T-helper 1 cell (primary cell): ENCODE data around the gene OR8B12.
A peak's percentile ranks its signal among the peaks of the same experiment; 100 is the strongest.

Experiments
- DNase-seq, 5 donors: peaks; one replicate each; pipeline ENCODE4 v3.0.0-alpha.2; 2012 to 2020
- total RNA-seq, 4 donors: gene quantifications; one replicate each; lab custom pipeline; 2026; lab: John Stamatoyannopoulos, UW

Gene OR8B12, protein sequence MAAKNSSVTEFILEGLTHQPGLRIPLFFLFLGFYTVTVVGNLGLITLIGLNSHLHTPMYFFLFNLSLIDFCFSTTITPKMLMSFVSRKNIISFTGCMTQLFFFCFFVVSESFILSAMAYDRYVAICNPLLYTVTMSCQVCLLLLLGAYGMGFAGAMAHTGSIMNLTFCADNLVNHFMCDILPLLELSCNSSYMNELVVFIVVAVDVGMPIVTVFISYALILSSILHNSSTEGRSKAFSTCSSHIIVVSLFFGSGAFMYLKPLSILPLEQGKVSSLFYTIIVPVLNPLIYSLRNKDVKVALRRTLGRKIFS
- total RNA-seq, result 0 reads per million in 4 donors

GRCh38 chr11:124543554-124543953 is at the start of gene OR8B12:
Gene OR8B12, minus strand, starts transcription at chr11:124543654. Its CDS starts 0 bp downstream, at chr11:124543654.
- DNase-seq, result no peak

GRCh38 chr11:124592627-124593026 is 49.2 kb upstream of the OR8B12 start:
- no peak for DNase-seq

DNA sequence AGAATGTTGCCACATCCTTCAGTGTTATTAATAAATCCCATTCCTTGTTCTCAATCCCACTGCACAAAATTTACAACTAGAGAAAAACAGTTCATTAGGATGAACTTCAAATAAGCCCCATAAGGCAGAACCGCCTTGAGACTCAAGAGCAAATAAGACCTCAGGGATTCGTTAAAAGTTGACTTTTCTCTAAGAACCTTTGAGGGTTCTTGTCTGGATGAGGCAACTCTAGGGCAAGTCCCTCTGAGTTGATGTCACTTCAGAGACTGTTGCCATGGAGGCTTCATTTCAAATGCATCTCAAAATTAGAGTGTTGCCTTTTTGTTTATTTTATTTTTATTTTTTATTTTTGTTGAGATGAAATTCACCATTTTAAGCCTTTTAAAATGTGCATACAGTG is 48.0 kb upstream of the OR8B12 start:
- no peak for DNase-seq

- DNase-seq, result peak in 3 of 5 donors; percentile 5 to 34 (median 11)
These were observed 42.9 kb upstream of the OR8B12 start for GRCh38 chr11:124586238-124586860.

GRCh38 chr11:124584681-124585372 is 41.4 kb upstream of the OR8B12 start:
- DNase-seq, result no peak

DNA sequence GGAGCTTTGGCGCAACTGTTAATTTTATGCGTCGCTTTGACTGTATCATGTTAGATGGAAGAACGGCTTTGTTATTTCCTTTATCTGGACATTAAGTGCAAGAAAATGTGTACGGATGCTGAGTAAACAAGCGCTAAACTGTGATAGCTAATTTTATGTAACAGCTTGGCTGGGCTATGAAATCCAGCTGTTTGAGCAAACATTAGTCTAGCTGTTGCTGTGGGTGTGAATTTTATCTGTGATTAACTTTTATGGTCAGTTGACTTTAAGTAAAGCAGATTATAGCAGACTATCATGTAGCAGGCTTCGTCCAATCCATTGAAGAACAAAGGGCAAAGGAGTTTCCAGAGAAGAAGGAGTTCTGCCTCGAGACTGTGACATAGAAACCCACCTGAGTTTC is 40.3 kb upstream of the OR8B12 start:
- no peak for DNase-seq

DNA sequence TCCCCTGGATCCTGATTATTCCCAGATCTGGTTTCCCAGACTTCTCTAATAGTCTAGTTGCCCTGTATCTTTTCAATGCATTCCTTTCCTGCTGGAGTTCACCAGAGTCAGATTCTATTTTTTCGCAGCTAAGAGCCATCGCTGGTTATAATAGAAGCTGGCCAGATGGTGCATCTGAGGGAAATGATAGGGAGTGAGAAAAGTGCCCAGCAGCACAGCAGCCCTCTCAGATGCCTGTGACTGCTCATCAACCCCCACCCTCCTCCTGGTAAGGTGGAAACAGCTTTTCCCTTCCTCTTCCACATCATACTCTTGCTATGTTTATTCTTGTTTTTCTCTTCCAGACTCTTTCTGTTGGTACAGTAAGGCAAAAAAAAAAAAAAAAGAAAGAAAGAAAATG is 39.1 kb upstream of the OR8B12 start:
- DNase-seq, result no peak

DNA sequence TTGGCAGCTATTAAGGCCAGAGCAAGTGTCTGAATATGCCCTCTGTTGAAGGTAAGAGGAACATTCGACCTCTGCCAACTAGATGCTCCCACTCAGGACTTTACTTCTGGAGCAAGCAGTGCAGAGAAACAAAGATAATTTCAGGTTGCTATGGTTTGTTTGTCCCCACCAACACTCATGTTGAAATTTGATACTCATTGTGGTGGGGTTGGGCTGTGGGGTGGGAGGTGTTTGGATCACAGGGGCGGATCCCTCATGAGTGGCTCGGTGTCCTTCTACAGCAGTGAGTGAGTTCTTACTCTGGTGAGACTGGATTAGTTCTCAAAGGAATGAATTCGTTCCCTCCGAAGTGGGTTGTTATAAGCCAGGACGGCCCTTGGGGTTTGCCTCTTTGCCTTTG is 38.4 kb upstream of the OR8B12 start:
- no peak for DNase-seq

GRCh38 chr11:124578761-124579160 is 35.3 kb upstream of the OR8B12 start:
- no peak for DNase-seq

GRCh38 chr11:124577716-124578427 is 34.4 kb upstream of the OR8B12 start:
- DNase-seq, result no peak

- no peak for DNase-seq
These were observed 26.7 kb upstream of the OR8B12 start for GRCh38 chr11:124570160-124570559.

GRCh38 chr11:124569697-124570096 is 26.2 kb upstream of the OR8B12 start, which contains the start of gene OR8A1:
Gene OR8A1, plus strand, starts transcription at chr11:124569997. Its CDS starts 123 bp downstream, at chr11:124570120.
- DNase-seq, result no peak

- no peak for DNase-seq
These were observed 13.4 kb upstream of the OR8B12 start for GRCh38 chr11:124556828-124557227.

DNA sequence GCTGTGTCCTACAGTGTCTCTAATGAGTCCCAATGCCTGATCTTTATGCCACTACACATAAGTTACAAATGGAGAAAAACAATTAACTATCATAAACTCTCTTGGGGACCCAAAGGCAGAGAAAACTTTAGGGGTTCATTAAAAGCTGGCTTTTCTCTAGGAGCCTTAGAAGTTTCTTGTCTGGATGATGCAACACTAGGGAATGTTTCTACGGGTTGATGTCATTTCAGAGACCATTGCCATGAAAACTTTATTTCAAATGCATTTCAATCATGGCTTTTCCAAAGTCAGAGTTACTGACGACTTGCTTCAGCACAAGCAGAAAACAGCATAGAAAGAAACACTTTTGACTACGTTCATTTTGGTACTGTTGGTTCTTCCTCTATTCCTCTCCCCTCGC is 8.5 kb upstream of the OR8B12 start:
- no peak for DNase-seq

DNA sequence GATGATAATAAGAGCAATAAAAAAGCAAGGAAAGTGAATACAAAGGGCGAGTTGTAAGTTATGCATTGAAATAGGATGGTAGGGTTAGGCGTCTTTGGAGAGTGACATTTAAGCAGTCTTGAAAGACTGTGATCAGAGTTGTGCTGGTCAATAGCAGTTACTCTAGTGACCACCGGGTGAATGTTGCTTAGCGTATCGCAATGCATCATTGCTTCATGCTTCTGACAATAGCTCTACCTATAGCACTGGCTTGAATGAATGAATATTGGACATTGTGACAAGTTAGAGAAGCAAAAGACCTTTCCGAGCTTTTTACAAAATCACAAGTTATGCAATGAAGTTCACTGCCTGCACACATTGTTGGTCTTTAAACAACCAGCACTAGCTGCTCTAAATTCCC is 7.7 kb upstream of the OR8B12 start:
- DNase-seq, result no peak

GRCh38 chr11:124543145-124543544 is 309 bp downstream of the OR8B12 start:
- DNase-seq, result no peak

DNA sequence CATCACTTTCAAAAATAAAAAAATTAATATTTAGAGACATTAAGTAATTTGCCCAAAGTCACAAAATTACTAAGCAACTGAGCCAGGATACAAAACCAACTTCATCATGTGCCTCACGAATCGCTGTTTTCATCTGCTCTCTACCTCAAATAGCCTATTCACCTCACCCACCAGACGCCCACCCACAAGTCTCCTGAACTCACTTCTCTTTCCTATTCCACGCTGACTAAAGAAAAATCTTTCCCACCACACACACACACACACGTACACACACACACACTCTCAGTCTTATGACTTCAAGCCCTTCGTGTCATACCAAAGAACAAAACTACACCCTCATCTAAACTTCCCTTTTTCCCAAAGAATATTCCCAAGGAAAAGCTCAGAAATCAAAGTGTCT is 2.2 kb downstream of the OR8B12 start:
- DNase-seq, result no peak

DNA sequence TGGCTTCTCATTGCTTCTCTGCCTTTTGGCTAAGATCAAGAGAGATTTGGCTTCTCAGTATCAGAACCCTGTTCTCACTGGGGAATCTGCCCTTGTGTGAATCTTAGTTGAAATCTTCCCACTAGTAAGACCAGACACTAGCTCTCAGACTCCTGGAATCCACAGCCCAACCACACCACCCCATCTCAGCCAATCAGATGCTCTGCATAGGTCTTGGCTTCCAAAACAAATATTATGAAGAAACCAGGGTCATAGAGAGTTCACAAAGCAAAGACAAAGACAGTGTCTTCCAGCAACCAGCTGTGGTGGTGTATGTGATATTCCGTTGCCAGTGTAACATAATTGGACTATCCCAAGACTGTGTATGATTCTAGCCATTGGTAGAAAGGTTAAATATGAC is 5.4 kb downstream of the OR8B12 start:
- DNase-seq, result no peak

- no peak for DNase-seq
These were observed 6.9 kb downstream of the OR8B12 start for GRCh38 chr11:124536520-124536919.

DNA sequence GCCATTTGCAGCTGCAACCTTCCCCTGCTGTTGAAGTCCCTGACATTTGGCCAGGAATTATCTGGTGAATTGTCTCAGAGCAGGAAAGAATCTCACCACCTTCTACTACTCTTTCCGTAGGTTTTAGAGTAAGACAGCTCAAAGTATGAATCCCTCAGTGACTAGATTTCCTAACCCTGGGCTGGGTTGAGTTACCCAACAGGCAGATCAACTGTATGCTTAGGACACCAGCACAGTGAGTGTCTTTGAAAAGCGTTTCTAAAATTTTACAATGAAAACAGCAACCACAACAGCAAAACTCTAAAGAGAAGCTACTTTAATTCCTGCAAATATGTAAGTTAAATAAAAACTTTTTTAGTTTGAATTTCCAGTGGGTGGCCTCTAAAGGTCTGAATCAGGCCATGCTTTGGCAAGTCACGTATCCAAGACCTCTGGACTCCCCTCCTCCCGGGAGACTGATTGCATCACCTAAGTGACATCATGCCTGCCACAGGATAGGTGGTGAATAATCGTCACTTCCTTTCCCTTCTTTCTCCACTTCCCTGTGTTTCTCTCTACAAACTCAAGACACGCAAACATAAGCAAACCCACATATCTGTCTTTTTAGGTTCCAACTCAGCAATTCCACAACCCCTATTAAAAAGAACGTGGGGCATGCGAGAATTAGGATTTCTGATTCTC is 7.8 kb downstream of the OR8B12 start:
- DNase-seq, result no peak

GRCh38 chr11:124534051-124534450 is 9.4 kb downstream of the OR8B12 start:
- DNase-seq, result no peak

DNA sequence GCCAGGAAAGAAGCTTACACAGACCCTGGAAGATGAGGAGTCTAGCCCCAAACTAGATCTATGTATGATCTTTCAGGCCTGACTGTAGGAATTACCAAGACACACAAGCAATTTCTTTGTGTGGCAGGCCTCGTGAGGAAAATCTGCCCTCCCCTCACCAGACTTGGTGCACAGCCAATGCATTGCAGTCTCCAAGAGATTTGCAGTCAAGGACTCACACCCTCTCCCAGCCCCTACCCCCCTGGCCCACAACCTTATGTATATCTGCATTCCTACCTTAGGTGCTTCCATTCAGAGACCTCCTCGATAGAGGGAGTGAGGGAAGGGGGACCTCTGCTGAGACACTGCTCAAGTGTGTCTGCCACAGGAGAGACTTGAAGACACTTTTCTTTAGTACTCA is 9.8 kb downstream of the OR8B12 start:
- DNase-seq, result no peak

DNA sequence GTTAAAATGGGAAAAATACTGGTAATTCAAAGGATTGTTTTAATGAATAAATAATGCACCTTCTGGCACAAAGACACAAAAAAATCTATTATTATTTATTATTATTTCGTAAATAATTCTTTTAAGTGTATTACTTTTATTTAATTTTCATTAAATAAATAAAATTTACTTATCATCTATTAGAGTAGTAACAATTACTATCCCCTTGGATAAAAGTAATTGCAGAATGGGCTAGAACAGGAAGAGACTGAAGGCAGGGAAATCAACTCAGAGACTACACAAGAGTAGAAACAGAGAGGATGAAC is 23.0 kb downstream of the OR8B12 start:
- no peak for DNase-seq
